Adrenal gland (tissue), 5 donors: ENCODE data around the gene TNFAIP8L1.

ENCODE experiments used
- POLR2A ChIP-seq, 2 donors: fragments of 450-650 bp; IDR thresholded peaks; one replicate each; pipeline ENCODE4 v1.6.1; 2017; ENCODE audit warnings: antibody characterized with exemption in 2 of 2, mild to moderate bottlenecking in 2 of 2, moderate library complexity in 1 of 2
- TF ChIP-seq, protein P1 (sequence below), 6 experiments: fragments of 450-650 bp in 4 of 6; fragments of 200-600 bp in 2 of 6; sonication (generic) in 1 of 6; IDR thresholded peaks; 1 replicate in 5 of 6; 2 replicates in 1 of 6; pipeline versions ENCODE4 v1.5.1 to v1.8.0; 2016 to 2021; ENCODE audit warnings: antibody characterized with exemption in 6 of 6, mild to moderate bottlenecking in 2 of 6, moderate library complexity in 1 of 6
- donor health status: DM: no; HTN: no; CAD: no.

DNA sequence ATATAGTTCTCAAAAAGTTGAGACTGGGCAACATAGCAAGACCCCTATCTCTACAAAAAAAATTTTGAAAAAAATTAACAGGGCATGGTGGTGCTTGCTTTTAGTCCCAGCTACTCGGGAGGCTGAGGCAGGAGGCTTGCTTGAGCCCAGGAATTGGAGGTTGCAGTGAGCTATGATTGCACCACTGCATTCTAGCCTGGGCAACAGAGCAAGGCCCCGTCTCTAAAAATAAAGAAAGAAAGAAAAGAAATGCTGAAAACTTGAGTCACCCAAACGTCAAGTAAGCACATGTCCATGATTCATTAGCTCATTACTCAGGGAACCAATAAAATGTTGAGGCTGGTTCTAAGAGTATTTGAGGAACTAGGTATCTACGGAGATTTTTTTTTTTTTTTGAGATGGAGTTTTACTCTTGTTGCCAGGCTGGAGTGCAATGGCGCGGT, 45.9 kb upstream of the TNFAIP8L1 start:
- TF ChIP-seq, protein P1, sequence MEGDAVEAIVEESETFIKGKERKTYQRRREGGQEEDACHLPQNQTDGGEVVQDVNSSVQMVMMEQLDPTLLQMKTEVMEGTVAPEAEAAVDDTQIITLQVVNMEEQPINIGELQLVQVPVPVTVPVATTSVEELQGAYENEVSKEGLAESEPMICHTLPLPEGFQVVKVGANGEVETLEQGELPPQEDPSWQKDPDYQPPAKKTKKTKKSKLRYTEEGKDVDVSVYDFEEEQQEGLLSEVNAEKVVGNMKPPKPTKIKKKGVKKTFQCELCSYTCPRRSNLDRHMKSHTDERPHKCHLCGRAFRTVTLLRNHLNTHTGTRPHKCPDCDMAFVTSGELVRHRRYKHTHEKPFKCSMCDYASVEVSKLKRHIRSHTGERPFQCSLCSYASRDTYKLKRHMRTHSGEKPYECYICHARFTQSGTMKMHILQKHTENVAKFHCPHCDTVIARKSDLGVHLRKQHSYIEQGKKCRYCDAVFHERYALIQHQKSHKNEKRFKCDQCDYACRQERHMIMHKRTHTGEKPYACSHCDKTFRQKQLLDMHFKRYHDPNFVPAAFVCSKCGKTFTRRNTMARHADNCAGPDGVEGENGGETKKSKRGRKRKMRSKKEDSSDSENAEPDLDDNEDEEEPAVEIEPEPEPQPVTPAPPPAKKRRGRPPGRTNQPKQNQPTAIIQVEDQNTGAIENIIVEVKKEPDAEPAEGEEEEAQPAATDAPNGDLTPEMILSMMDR (IDR thresholded peaks at IDR 0.05), result no peak
- TF ChIP-seq POLR2A (IDR thresholded peaks at IDR 0.05), result no peak
